Ascending aorta (tissue), 2 donors: Measurements from ENCODE around the gene ANKRD49. TPM values are rescaled to one million over a fixed set of nuclear protein-coding genes. Genes with fewer than 3 reads are reported as not detected.

Experiments used
- DNase-seq, 2 donors: peaks; one replicate each; pipeline ENCODE4 v3.0.0-alpha.2; 2019; ENCODE audit warnings: low spot score in 2 of 2
- H3K27ac ChIP-seq, 2 donors: fragments of 200-600 bp; sonication (generic); one replicate each; pipeline ENCODE4 v1.5.1; 2016 to 2017; ENCODE audit warnings: mild to moderate bottlenecking in 1 of 2
- H3K27me3 ChIP-seq: fragments of 200-600 bp; sonication (generic); one replicate; pipeline ENCODE4 v1.5.1; 2017
- H3K36me3 ChIP-seq, 2 donors: fragments of 200-600 bp; sonication (generic); one replicate each; pipeline ENCODE4 v1.5.1; 2016
- H3K4me1 ChIP-seq, 2 donors: fragments of 200-600 bp; sonication (generic); one replicate each; pipeline ENCODE4 v1.5.1; 2016 to 2017; ENCODE audit warnings: mild to moderate bottlenecking in 1 of 2
- H3K4me3 ChIP-seq, 2 donors: fragments of 200-600 bp; sonication (generic); one replicate each; pipeline ENCODE4 v1.5.1; 2016 to 2017; ENCODE audit warnings: mild to moderate bottlenecking in 1 of 2
- H3K9me3 ChIP-seq, 2 donors: fragments of 200-600 bp; sonication (generic); one replicate each; pipeline ENCODE4 v1.5.1; 2016
- CTCF ChIP-seq, 3 experiments: fragments of 200-600 bp in 2 of 3; fragments of 450-650 bp in 1 of 3; sonication (generic) in 2 of 3; IDR thresholded peaks; one replicate each; pipeline ENCODE4 v1.5.1; 2016 to 2019; ENCODE audit warnings: antibody characterized with exemption in 3 of 3, mild to moderate bottlenecking in 1 of 3, moderate library complexity in 1 of 3
- intact Hi-C: fragments of 100-400 bp; cut with DNase I; formaldehyde crosslinking; loops from one replicate; pipeline ENCODE4 v1.15.1; 2023
- total RNA-seq: library from RNA; depleted of rRNA; stranded (reverse); fragments of >200 nt; gene quantifications from one replicate; pipeline ENCODE4 v1.1.0, GENCODE V29; 2016

Gene ANKRD49
- total RNA-seq, 1 donor from 2014 or later = 7.0 TPM

- intact Hi-C loops = loop anchor here (5.0 to 10.0 kb wide), 3 partner anchors 219 to 1239 kb away; partner anchors contain the start of genes AMOTL1 and FAM76B
- H3K36me3 ChIP-seq = peaks cover 0 to 6% of the 10 kb centered on the region in 2 donors
- H3K9me3 ChIP-seq = no peaks in the 10 kb centered on the region
- H3K4me1 ChIP-seq = peaks cover 7 to 18% of the 10 kb centered on the region in 2 donors
- no peak for TF ChIP-seq CTCF (IDR thresholded peaks at IDR 0.05)
- H3K27me3 ChIP-seq = no peaks in the 10 kb centered on the region
- DNase-seq = no peak
- H3K4me3 ChIP-seq = peak overlapping the region; percentile 81 to 93
- H3K27ac ChIP-seq = peak overlapping the region; percentile 97 to 100
Observed at GRCh38 chr11:94545264-94546161, 51.7 kb downstream of the ANKRD49 start.

GRCh38 chr11:94546162-94546470 lies 52.3 kb downstream of the ANKRD49 start:
- Histone ChIP-seq H3K27ac (no peak overlapping the region), H3K4me1 (peaks cover 7 to 18% of the 10 kb centered on the region in 2 donors), H3K27me3 (no peaks in the 10 kb centered on the region), H3K9me3 (no peaks in the 10 kb centered on the region), H3K36me3 (peaks cover 0 to 6% of the 10 kb centered on the region in 2 donors), H3K4me3 (peak overlapping the region; percentile 81 to 93)
- DNase-seq = no peak
- intact Hi-C loops = loop anchor here (5.0 to 10.0 kb wide), 3 partner anchors 219 to 1239 kb away; partner anchors contain the start of genes AMOTL1 and FAM76B
- TF ChIP-seq CTCF (IDR thresholded peaks at IDR 0.05) = no peak

GRCh38 chr11:94546886-94547285 lies 53.1 kb downstream of the ANKRD49 start:
- Histone ChIP-seq H3K27me3 (no peaks in the 10 kb centered on the region), H3K27ac (no peak overlapping the region), H3K4me3 (peak overlapping the region; percentile 24 to 81), H3K9me3 (no peaks in the 10 kb centered on the region), H3K36me3 (peaks cover 0 to 6% of the 10 kb centered on the region in 2 donors), H3K4me1 (peaks cover 7 to 18% of the 10 kb centered on the region in 2 donors)
- TF ChIP-seq CTCF (IDR thresholded peaks at IDR 0.05) = no peak
- no peak for DNase-seq
- intact Hi-C loops = loop anchor here (5.0 to 10.0 kb wide), 3 partner anchors 218 to 1238 kb away; partner anchors contain the start of genes AMOTL1 and FAM76B

GRCh38 chr11:94549146-94549545 lies 55.4 kb downstream of the ANKRD49 start:
- intact Hi-C loops = loop anchor here (5.0 to 10.0 kb wide), 3 partner anchors 216 to 1236 kb away; partner anchors contain the start of genes AMOTL1 and FAM76B
- Histone ChIP-seq H3K27ac (no peak overlapping the region), H3K4me3 (peak overlapping the region in 1 of 2 donors; percentile 81), H3K9me3 (no peaks in the 10 kb centered on the region), H3K36me3 (peaks cover 0 to 6% of the 10 kb centered on the region in 2 donors), H3K27me3 (no peaks in the 10 kb centered on the region), H3K4me1 (peaks cover 3 to 8% of the 10 kb centered on the region in 2 donors)
- no peak for DNase-seq
- TF ChIP-seq CTCF (IDR thresholded peaks at IDR 0.05) = no peak

Other genes with a start within 250 kb of the ANKRD49 start
- not detected for gene IZUMO1R, start 189.4 kb upstream of the ANKRD49 start, total RNA-seq
- not detected for gene GPR83, start 92.6 kb upstream of the ANKRD49 start, total RNA-seq
- gene MRE11, start 140 bp upstream of the ANKRD49 start, total RNA-seq = 3.3 TPM
- gene C11orf97, start 18.5 kb downstream of the ANKRD49 start, total RNA-seq = not detected
- 3.2 TPM for gene FUT4, start 49.9 kb downstream of the ANKRD49 start, total RNA-seq
- gene PIWIL4, start 73.4 kb downstream of the ANKRD49 start, total RNA-seq = 4.5 TPM